Activated CD4-positive, CD25-positive, alpha-beta regulatory T cell treated with anti-CD3 and anti-CD28 coated beads, Interleukin-2, amount 50 U/mL, for 16 hours (primary cell): ENCODE measurements around the gene CACNA1C.

Experiments used
- DNase-seq: peaks from one replicate; pipeline ENCODE4 v3.0.0-alpha.2; 2020; ENCODE audit warnings: low read depth, low spot score

CACNA1C gene

GRCh38 chr12:2292560-2292959 lies 239.8 kb downstream of the CACNA1C start:
- no peak for DNase-seq

GRCh38 chr12:2294651-2295475 lies 242.1 kb downstream of the CACNA1C start:
- DNase-seq: no peak

GRCh38 chr12:2295941-2296461 lies 243.2 kb downstream of the CACNA1C start:
- no peak for DNase-seq

GRCh38 chr12:2297004-2297403 lies 244.2 kb downstream of the CACNA1C start:
- no peak for DNase-seq

GRCh38 chr12:2297658-2298057 lies 244.9 kb downstream of the CACNA1C start:
- no peak for DNase-seq

GRCh38 chr12:2298556-2299200 lies 245.9 kb downstream of the CACNA1C start:
- no peak for DNase-seq

- no peak for DNase-seq
Measured at GRCh38 chr12:2299206-2299605, 246.4 kb downstream of the CACNA1C start.

- DNase-seq: no peak
Measured at GRCh38 chr12:2300168-2300567, 247.4 kb downstream of the CACNA1C start.

GRCh38 chr12:2300886-2301285 lies 248.1 kb downstream of the CACNA1C start:
- no peak for DNase-seq

GRCh38 chr12:2301531-2302461 lies 249.0 kb downstream of the CACNA1C start:
- DNase-seq: no peak

GRCh38 chr12:2302711-2303580 lies 250.2 kb downstream of the CACNA1C start:
- no peak for DNase-seq

GRCh38 chr12:2304223-2304622 lies 251.4 kb downstream of the CACNA1C start:
- no peak for DNase-seq

GRCh38 chr12:2306012-2306411 lies 253.2 kb downstream of the CACNA1C start:
- DNase-seq: no peak

GRCh38 chr12:2306735-2307134 lies 253.9 kb downstream of the CACNA1C start:
- DNase-seq: no peak

GRCh38 chr12:2307550-2307949 lies 254.8 kb downstream of the CACNA1C start:
- no peak for DNase-seq

GRCh38 chr12:2309647-2310046 lies 256.9 kb downstream of the CACNA1C start:
- no peak for DNase-seq

GRCh38 chr12:2311020-2311778 lies 258.4 kb downstream of the CACNA1C start:
- DNase-seq: no peak

GRCh38 chr12:2312175-2312574 lies 259.4 kb downstream of the CACNA1C start:
- no peak for DNase-seq

GRCh38 chr12:2312770-2313169 lies 260.0 kb downstream of the CACNA1C start:
- DNase-seq: no peak

GRCh38 chr12:2314492-2314891 lies 261.7 kb downstream of the CACNA1C start:
- DNase-seq: no peak
